ENCODE measurements around the gene CMSS1.

The CMSS1 gene

GRCh38 chr3:100209948-100210771 lies 392.5 kb downstream of the CMSS1 start:
- TF ChIP-seq, protein P1, sequence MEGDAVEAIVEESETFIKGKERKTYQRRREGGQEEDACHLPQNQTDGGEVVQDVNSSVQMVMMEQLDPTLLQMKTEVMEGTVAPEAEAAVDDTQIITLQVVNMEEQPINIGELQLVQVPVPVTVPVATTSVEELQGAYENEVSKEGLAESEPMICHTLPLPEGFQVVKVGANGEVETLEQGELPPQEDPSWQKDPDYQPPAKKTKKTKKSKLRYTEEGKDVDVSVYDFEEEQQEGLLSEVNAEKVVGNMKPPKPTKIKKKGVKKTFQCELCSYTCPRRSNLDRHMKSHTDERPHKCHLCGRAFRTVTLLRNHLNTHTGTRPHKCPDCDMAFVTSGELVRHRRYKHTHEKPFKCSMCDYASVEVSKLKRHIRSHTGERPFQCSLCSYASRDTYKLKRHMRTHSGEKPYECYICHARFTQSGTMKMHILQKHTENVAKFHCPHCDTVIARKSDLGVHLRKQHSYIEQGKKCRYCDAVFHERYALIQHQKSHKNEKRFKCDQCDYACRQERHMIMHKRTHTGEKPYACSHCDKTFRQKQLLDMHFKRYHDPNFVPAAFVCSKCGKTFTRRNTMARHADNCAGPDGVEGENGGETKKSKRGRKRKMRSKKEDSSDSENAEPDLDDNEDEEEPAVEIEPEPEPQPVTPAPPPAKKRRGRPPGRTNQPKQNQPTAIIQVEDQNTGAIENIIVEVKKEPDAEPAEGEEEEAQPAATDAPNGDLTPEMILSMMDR (IDR thresholded peaks at IDR 0.05; ENCODE audit: insufficient read depth, missing control alignments) = no peak
- DNase-seq (ENCODE audit: insufficient read length, low spot score) (no peak), FAIRE-seq (no peak)

DNA sequence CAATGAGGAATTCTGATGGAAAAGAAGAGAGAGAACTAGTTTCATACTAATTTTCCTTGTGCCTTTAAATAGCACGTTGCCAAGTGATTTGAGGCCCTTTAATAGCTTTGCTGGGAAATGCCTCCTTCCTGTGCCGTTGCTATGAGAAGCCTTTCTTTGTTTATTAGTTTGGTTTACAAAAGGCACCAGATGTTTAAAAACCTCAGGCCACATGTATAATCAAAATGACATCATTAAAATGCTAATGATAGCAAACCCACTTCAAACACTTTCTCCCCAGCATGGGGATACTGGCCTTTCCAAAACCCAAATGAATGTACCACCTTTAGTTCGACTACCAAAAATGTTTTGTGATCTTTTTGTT lies 393.1 kb downstream of the CMSS1 start:
- TF ChIP-seq, protein P1 (IDR thresholded peaks at IDR 0.05; ENCODE audit: insufficient read depth, missing control alignments) = no peak
- DNase-seq (ENCODE audit: insufficient read length, low spot score) = no peak
- no peak for FAIRE-seq

GRCh38 chr3:100213891-100214573 lies 396.4 kb downstream of the CMSS1 start:
- no peak for DNase-seq (ENCODE audit: insufficient read length, low spot score)
- TF ChIP-seq, protein P1 (IDR thresholded peaks at IDR 0.05; ENCODE audit: insufficient read depth, missing control alignments) = no peak
- no peak for FAIRE-seq

DNA sequence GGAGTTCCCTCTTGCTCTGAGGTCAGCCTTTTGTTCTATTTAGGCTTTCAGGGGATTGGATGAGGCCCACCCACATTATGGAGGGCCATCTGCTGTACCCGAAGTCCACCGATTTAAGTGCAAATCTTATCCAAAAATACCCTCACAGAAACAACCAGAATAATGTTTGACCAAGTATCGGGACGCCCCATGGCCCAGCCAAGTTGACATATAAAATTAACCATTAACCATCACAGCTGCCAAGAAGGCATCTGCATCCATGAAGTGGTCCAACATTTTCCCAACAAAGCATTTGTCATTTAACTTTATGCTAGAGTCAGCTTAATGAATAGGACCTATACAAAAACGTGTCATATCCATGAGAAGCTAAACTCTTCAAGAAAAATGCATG lies 396.9 kb downstream of the CMSS1 start:
- no peak for FAIRE-seq
- TF ChIP-seq, protein P1 (IDR thresholded peaks at IDR 0.05; ENCODE audit: insufficient read depth, missing control alignments) = no peak
- no peak for DNase-seq (ENCODE audit: insufficient read length, low spot score)

DNA sequence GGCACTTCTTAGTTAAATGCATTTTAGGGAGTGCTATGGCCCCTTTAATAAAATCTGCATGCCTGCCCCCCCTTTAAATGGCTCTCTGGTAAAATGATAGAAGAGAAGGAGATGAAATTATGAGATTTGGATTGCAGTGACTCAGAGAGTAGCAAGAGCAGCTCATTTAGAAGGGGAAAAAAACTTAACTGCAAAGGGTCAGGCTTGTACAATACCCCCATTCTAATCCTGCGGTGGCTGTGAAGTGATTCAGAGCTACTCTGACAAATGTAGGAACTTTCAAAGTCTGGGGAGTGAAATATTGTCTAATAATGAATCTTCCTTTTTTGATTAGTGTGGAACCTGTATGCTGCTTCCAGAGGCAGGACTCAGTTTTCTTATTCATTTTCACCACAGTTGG lies 399.1 kb downstream of the CMSS1 start:
- no peak for FAIRE-seq
- no peak for DNase-seq (ENCODE audit: insufficient read length, low spot score)

DNA sequence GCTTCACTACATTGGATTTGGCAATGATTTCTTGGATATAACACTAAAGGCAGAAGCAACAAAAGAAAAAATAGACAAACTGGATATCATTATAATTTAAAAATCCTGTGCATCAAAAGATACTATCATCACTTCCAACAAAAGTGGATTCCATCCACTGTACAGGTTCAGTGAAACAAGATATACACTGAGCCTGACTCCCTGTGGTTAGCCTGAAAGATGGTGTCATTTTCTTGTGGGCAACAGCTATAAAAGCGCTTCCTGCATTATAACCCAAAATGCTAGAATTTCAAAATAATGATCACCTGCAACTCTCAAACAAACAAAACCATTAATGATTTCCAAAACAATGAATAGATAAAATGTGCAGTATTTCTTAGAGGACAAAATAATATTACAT lies 403.5 kb downstream of the CMSS1 start:
- TF ChIP-seq, protein P1 (IDR thresholded peaks at IDR 0.05; ENCODE audit: insufficient read depth, missing control alignments) = no peak
- no peak for DNase-seq (ENCODE audit: insufficient read length, low spot score)
- FAIRE-seq = no peak

More for the DNA sequence above, 399.1 kb downstream of the CMSS1 start:
- TF ChIP-seq, protein P1 (IDR thresholded peaks at IDR 0.05; ENCODE audit: insufficient read depth, missing control alignments) = no peak

GRCh38 chr3:100225193-100225592 lies 407.5 kb downstream of the CMSS1 start:
- DNase-seq (ENCODE audit: insufficient read length, low spot score) (no peak), FAIRE-seq (no peak)
- TF ChIP-seq, protein P1 (IDR thresholded peaks at IDR 0.05; ENCODE audit: insufficient read depth, missing control alignments) = no peak

Data from D721Med (cell line).